NCI-H1092 (cell line): ENCODE results near the gene DCHS2.

Experiments
- DNase-seq: peaks from one replicate; lab custom pipeline; 2025; lab: John Stamatoyannopoulos, UW

DCHS2 gene

DNA sequence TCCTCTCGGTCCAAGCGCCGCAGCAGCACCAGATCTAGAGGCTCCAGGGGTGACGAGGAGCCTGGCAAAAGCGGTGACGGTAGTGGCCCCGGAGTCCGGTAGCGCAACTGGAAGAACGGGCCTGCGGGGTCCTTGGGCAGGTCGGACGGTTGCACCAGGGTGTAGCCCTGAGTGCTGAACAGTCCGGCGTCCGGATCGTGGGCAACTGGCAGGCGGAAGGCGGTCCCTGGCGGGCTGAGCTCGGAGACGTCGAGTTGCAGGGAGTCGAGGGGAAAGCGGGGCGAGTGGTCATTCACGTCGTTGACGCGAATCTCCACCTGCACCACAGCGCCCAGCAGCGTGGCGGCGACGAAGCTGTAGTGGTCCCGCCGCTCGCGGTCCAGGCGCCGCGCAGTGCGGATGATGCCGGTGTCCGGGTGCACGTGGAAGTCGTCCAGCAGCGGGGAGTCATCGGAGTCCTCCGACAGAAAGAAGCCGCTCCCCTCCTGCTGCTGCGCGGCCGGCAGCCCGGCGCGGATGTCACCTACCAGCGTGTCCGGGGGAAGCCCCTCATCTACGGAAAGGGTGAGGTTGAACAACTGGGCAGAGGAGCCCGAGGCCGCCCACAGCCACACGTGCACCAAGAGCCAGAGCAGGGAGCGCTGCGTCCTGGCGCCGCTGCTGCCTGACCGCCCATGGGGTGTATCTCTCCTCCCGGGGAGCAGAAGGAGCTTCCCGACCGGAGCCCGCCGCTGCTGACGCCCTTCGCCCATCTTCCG lies 837 bp downstream of the DCHS2 start:
- no peak for DNase-seq

DNA sequence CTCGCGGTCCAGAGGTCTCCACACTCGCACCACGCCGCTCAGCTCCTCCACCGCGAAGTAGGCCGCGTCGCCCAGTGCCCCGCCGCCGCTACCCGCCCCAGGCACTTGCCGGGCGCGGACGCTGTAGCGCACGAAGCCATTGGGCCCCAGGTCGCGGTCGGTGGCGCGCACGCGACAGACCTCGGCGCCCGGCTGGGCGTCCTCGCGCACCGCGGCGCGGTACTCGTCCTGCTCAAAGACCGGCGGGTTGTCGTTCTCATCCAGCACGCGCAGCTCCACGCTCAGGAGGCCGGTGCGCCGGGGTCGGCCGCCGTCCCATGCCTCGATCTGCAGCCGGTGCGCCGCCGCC lies 1.4 kb downstream of the DCHS2 start:
- DNase-seq = no peak

DNA sequence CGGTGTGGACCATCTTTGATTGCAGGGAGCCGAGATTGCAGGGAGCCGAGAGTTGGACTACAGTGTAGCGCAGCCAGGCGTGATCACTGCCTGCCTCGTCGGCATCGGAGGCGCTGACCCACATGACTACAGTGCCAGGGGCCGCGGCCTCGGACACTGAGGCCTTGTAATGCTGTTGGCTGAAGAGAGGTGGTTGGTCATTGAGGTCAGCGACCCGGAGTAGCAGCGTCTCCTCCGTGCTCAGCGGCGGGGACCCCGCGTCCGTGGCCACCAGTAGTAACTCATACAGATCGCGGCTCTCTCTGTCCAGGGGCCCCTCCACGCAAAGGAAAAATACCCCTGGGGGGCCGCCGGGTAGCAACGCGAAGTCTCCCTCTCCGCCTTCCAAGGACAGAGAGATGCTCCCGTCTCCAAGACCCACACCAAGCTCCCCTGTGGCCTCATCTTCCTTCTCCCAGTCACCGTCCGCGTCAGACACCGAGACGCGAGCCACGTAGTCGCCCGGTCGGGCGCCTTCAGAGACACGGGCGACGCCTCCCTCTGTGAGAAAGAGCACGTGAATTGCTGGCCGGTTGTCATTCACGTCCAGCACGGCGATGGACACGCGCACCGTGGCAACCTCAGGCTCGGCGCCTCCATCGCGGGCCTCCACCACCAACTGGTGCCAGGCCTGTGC lies 1.9 kb downstream of the DCHS2 start:
- no peak for DNase-seq

DNA sequence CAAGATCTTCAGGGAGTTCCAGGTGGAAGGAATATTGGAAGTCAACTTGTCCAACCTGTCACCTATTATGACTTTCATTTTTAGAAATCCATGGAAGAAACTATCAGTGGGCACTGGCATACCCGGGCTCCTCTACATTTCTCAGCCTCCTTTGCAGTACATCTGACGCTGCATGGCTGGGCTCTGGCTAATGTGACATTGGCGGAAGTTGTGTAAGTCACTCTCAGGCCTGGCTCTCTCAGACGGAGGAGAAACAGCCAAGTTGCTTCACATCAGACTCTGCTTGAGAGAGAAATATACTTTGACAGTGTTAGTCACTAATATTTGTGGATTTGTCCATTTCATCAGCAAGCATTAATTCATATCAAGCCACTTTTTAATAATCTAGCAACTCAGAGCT lies 4.5 kb downstream of the DCHS2 start:
- DNase-seq = no peak

DNA sequence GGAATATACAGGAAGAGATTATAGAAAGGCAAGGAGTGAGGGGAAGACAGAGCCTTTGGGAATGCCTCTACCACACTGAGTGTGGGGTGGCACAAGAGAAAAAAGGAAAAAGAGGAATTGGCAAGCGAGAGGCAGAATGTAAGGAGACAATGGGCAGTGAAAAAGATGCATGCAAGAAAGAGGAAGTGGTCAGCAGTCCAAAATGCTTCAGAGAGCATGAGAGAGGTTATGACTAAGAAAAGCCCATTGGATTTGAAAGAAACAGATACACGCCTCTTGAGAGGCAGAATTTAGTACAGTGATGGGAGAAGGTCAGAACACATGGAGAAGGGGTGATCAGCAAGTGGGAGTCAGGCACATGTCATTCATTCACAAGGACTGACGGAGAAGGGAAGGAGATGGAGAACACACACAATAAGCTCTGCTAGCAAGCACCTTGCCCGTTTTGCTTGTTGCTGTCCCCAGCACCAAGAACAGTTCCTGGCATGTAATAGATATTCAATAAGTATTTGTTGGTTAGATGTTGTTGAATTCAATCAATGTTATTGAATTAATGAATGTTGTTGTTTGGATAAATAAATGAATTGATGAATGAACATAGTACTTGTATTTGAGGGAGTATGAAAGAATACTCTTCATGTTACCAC lies 6.3 kb downstream of the DCHS2 start:
- DNase-seq = no peak

DNA sequence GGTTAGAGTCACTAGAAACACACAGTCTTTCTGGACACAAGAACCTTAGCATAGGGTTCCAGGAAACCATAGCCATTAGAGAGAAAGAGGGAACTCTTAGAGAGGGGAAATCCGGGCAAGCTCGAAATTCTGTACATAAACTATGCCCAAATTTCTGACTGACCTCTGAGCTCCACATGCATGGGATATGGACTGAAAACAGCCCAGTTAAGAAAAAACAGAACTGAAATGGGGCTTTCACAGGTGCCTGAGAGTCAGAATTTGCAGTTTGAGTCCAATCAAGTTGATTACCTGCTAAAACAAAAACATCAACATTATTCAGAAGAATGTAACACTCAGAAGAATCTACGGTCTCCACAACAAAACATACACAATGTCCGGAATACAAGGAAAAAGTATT lies 13.1 kb downstream of the DCHS2 start:
- DNase-seq = no peak

DNA sequence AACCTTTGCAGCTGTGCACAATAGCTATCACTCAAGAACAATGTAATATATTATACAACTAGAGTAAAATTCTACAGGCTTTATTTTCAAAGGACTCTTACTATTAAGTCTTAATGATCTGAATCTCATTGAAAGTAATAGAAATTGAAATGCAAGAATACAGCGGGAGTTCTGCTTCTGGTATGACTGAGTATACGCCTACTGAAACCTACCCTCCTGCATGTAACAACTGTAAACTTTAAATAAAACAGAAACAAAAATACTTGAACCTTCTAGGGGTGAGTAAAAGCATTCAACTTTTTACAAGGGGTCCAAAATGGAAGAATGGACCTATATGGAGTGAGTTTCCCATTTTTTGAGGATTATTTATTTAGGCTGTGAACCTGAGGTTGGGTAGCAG lies 13.5 kb downstream of the DCHS2 start:
- DNase-seq = no peak

DNA sequence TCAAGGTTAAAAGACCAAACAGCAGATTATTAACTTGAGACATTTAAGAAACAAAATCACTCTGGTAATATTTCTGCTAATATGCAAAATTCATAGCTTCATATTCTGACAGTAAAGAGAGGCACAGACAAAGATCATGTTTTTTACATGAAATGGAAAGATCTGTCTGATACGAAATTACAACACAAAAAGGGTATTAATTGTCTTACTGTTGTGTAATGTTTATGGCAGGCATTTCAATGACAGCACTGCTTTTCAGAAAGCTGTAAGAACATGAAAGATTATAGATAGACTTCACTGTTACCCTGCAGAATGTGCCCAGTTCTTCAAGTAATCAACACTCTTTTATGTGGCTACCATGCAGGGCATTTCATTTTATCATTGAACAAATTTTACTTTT lies 15.4 kb downstream of the DCHS2 start:
- DNase-seq = no peak

DNA sequence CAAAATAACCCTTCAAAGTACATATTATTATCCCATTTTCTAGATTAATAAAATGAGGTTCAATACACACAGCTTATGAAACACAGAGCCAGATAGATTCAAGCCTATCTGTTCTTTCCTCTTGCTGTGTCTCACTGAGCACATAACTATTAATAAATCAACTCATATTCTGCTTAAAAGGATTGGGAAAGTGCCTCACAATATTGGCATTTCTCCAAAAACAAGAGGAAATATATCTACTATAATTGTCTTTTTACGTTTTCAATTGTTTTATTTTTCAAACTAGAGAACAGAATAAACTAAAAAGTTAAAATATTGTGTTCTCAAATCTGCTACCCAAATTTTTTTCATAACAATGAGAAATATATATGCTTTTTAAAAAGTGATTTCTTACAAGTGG lies 15.8 kb downstream of the DCHS2 start:
- DNase-seq = no peak

DNA sequence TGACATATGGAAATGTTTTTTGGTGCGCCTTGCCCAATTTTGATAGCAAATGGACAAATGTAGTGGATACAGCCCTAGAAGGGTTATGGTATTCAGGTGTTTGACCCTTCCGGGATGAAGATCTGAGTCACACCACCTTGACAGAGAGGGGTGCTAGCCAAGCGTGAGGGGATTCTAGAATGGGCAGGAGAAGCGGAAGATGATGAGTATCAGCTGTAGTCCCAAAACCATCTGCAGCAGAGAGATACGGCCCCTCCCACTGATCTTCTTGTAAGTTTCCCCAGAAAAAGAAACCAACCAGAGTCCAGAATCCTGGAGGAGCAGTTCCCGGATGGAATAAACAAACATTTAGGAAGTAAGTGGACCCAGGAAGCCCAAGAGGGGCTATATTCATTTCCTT lies 18.1 kb downstream of the DCHS2 start:
- no peak for DNase-seq

DNA sequence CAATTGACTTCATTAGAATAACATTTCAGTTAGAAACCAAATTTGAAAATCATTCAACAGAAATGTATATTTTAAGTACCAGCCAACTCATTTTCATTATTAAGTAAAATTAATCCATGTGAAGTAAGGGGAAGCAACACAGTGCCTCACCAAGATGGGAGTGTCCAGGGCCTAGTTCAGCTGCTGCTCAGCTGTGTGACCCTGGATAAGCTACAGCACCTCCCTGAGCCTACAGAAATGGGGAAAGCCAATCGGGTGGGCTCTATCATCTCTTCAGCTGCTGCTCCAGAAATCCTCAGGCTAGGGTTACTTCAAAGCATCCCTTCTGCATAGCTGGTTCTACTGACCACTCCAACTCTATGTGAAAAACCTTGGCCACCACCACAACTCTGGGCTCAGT lies 18.7 kb downstream of the DCHS2 start:
- no peak for DNase-seq

DNA sequence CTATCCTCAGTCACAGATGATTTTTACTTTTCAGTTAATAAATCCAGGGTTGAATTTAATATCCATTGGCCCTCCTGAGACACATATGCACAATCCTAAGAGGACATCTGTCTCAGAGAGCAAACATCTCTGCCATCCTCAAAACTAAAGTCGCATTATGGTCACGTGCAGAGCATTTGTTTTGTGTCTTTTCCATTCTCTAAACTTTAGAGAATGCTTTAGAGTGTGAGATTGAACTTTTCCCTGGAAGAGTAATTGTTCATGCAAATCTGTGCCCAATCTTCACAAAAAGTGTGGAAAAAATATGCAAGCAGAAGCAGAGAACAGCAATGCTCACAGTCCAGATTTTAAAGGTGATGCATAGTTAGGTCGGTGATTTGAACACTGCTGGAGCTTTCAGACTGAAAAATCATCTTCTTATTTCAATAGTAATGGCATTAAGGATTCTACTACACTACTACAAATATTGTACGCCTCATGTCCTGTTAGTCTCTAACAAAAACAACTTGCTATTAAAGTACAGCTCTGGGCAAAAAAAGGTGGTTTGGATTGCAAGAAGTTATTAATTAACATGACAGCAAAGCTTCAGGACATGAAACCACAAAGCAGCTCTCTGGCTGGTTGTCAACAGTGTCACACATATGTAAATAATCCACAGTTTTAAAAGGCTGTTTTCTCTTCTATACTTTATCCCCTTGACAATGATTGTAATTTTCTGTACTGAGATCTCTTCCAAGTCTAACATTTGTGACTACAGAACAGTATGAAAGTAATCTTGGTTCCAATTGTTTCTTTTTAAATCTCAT lies 19.9 kb downstream of the DCHS2 start:
- DNase-seq = no peak

DNA sequence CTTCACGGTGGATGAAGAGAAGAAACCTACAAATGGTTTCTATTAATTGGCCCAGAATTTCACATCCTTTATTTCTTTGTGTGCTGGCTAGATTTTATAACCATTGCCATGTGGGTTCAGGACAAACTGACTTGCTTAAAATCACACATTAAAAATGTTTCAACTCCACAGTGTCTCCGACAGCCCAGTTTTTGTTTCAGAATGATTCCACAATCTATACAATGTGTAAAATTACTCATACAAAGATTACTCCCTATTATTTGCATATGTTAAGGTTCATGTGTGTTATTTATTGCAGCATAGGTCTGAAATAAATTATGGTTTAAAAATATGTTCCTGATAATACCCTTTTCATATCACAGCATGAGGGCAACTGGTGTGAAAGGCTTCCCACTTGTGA lies 20.6 kb downstream of the DCHS2 start:
- DNase-seq = no peak

DNA sequence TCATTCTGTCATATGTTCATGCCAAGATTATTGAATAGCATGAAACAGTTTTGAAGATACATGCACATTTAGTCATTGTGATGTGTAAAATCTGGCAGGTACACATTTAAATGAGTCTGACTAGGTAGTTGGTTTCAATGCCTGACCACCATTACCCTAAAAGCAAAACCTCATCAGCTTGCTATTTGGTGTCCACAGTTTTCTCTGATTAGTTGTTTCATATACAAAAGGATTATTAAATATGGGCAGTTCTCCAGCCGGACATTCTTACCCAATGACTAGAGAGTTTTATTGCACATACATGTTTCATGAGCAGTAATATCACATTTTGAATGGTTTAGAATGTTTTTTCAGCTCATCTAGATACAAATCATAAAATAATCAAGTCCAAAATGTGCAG lies 23.7 kb downstream of the DCHS2 start:
- DNase-seq = no peak

DNA sequence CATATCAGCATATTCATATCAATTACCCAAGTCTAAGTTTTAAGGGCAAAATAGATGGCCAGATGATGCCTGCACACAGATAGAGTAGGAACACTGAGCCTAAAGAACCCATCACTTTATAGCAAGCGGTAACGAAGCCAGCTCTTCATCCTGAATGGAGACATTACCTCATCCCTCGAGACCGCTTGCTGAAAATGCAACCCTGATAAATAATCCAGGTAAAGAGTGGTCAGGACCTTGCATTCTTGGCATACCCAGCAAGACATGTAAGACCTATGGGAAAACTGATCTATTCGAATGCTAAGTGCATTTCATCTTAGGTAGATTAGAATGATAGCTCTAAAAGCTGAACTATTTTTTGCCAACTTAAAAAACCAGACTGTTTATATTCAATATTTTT lies 25.3 kb downstream of the DCHS2 start:
- no peak for DNase-seq

DNA sequence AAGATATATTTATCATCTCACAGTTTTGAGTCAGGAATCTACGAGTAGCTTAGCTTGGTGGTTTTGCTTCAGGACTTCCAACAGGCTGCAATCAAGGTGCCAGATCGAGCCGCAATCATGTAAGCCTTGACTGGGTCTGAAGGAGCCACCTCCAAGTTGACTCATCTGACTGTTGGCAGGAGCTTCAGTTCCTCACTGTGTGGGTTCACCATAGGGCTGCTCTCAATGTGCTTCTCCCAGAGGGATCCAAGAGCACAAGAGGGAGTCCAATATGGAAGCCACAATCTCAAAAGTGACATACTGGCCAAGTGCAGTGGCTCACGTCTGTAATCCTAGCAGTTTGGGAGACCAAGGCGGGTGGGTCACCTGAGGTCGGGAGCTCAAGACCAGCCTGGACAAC lies 26.5 kb downstream of the DCHS2 start:
- DNase-seq = no peak

DNA sequence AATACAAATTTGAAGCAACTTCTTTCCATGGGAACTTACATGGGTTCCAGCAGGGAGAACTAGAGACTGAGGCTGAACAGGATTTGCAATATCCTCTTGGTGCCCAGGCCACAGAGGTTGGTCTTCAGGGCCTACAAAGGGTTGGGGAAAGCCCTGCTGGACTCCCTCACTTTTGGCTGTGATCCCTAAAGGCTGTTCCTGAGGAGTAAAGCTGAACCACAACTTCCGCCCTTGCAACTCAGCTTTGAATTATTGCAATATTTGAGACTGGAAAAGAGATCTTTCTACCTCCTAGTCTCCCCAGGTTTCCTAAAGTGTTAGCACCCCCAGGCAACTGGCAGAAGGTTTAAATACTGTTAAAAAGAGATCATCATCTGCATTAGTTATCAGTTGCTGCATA lies 26.9 kb downstream of the DCHS2 start:
- no peak for DNase-seq

DNA sequence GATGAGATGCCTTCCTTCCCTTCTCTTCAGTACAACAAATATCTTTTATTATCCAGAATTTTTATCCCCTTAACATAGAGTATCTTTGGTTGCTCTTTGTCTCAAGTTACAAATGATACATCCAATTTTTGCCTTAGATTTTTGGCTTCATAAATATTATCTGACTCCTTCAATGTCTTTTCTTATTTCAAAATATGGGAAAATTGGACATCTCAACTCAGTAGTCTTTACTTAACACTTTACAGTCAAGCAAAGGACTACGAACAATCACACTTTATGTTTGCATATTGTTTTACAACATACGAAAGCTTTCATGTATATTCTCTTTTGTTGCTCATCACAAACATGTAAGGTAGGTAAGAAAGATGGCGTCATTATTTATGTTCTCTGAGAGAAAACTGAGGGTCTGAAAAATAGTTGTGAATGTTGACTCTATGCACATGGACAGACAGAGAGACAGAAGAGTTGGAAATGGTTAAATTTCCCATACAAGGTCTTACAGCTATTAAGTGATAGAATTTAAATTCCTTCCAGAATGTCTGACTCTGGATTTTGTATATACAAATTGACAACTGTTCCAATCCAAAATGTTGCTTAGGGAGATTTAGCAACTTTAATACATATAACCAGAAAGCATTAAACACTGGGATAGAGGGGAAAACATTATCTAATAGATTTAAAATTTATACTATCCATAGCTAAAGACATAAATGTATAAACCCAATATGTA lies 29.4 kb downstream of the DCHS2 start:
- no peak for DNase-seq

DNA sequence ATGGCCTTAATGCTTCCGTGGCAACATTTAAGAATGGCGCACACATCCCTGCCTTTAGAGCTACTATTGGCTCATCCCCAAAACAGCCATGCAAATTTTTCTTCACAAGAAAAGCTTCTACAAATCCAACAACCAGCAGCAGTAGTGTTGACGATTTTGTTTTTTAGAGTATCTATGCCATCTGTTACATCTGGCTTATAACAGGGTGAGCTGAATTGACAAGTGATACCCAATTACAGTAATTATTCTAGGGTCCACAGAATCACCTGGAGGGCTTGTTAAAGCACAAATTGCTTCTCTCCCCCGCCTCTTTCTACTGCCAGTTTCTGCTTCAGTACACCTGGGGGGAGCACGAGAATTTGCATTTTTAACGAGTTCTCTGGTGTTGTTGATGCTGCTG lies 34.1 kb downstream of the DCHS2 start:
- no peak for DNase-seq

DNA sequence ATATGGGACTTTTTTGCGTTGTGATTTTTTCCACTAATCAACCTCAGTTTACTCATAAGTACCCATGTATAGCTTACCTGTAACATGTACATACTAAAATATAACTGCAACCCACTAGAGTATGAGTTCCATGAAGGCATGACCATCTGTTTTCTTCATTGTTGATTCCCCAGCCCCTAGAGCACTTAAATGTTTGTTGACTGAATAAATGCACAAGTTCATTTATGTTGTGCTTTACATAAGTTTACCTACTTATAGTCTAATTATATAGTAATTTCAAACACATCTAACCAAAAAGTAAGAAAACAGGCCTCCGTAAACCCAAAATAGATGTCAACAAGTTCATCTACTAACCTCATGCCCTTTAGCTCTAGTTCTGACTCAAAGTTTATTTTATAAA lies 34.7 kb downstream of the DCHS2 start:
- DNase-seq = no peak

DNA sequence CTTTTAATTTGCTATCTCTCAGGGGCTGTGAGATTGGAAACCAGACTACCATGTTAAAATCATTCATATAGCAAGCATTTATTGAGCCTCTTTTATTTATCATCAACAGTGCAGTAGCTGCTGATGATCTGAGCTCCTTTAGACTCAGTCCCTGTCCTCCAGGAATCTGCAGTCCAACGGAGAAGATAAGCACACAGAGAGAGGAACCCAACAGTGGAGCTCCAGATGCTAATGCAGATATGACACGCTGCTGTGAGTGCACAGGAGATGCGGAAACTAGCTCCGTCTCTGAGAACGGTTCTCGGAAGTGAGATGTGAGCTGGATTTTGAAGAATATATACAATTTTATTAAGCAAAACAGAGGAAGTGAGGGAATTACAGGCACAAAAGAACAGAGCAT lies 35.4 kb downstream of the DCHS2 start:
- DNase-seq = no peak

DNA sequence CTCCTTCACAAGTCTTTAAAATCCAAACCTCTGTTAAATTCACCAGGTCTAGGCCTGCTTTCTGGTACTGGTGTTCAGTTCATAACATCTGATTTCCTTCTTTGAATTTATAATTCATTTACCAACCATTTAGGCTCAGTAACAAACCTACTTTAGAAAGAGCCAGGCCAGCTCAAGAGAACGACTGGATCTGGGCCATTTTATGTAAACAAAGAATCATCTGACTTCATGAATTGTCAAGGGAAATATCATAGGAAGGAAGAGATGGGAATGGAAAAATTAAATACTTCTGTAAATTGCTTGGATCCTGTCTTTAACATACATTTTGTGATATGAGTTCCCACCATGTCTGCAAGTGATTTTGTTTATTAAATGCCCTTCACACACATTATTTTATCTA lies 36.5 kb downstream of the DCHS2 start:
- DNase-seq = no peak
